GM21447 (cell line): ENCODE data around the gene PIK3C3.
"Not testable (repeated sequence)": the region's sequence is repeated elsewhere in the genome, so short reads cannot be mapped to it uniquely, and the experiment has no call there.

Experiments
- ATAC-seq: cut with Tn5 transposase; IDR thresholded peaks from one replicate; pipeline ENCODE4 v1.9.1; 2021; ENCODE audit not compliant: unreplicated experiment

Gene PIK3C3

GRCh38 chr18:42018831-42019230 is 63.8 kb downstream of the PIK3C3 start:
- ATAC-seq: no peak

- no peak for ATAC-seq
Measured at GRCh38 chr18:42024131-42024530, 69.1 kb downstream of the PIK3C3 start.

GRCh38 chr18:42025491-42025890 is 70.5 kb downstream of the PIK3C3 start:
- peak; percentile 24 for ATAC-seq

- peak; percentile 93 for ATAC-seq
Measured at GRCh38 chr18:42025974-42026625, 71.1 kb downstream of the PIK3C3 start.

- no peak for ATAC-seq
Measured at GRCh38 chr18:42028247-42028832, 73.3 kb downstream of the PIK3C3 start.

GRCh38 chr18:42029092-42029491 is 74.1 kb downstream of the PIK3C3 start:
- no peak for ATAC-seq

DNA sequence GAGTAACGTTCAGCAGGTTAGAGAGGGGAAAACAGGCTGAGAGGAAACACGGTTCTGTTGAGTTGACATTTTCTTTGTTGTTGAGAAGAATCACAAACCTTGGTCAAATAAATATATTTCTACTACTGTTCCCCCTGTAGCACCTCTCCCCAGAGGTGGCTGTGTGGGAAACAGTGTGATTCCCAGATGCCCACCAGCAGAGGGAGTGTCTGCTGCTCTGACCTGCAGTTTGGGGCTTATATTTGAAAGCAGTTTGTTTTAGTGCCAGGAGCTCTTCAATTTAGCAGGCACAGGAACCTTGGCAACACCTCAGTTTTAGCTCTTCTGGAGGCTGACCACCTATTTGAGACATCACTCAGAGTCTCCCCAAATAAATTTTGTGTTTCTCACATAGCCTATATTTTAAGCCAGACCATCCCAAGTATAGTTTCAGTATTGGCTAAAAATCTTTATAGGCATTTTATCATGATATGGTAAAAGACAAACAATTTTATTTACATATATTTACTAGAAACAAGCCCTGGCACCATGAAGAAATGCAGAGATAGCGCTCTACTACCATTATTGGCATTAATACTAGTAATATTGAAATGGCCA is 75.7 kb downstream of the PIK3C3 start:
- no peak for ATAC-seq

DNA sequence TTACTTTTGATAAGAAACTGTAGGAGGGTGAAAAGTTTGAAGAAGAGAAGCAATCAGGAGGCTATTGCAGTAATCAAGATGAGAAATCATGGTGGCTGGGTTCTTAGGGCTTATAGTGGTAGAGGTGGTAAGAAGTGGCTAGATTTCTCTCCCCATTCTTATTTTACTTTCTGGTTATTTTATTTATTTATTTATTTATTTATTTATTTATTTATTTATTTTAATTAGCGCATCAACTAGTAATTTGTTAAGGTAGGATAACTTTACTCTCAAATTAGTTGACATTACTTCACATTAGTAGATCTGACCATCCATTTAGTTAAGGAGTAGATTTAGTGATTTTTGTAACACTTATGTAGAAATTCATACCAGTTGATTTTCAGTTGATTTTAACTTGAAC is 77.4 kb downstream of the PIK3C3 start:
- ATAC-seq: no peak

DNA sequence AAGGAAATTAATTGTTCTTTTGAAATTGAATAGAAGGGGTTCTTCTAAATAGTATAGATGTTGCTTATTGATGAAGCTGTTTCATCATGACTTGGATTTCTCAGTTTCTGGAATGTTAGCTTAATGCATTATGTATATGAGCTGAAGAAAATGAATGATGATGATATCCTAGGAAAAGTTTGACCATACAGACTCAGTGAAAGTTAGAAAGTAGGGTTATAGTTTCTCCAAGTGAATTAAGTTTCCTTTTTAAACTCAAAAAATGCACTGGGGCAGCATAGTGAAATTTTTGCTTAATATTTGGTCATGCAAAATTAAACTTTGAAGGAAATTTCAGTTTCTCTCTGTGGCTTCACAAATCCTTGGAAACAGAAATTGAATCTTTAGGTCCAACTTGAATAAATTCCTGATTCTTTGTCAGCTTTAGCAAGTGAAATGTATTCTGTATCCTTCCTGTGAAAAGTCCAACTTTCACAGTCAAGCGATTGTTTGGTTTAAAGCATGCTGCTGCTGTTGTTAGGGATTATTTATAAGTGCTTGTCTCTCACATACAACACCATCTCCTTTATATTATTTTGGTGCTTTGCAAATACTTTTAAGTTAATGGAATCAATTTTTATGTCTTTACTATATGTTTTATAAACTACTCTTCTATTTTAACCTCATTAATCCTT is 78.2 kb downstream of the PIK3C3 start:
- no peak for ATAC-seq

- no peak for ATAC-seq
Measured at GRCh38 chr18:42038936-42039335, 83.9 kb downstream of the PIK3C3 start.

- ATAC-seq: no peak
Measured at GRCh38 chr18:42039396-42039795, 84.4 kb downstream of the PIK3C3 start.

DNA sequence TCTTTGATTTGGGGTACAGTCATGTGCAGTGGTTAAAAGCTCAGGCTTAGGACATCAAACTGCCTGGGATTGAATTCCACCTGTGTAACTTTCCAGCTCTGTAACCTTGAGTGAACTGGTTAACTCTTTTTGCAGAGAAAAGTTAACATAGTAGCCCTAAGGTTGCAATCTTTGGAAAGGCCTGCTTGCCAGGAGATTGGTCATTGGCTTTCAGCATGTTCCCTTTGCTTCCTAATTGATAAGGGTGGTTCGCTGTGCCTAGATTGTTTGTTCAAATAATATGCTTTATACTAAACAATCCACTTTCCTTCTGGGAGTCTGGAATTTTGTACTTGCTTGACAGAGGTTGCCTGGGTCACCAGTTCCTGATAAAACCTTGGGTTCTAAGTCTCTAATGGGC is 86.8 kb downstream of the PIK3C3 start:
- no peak for ATAC-seq

GRCh38 chr18:42045346-42045745 is 90.3 kb downstream of the PIK3C3 start:
- ATAC-seq: no peak

- no peak for ATAC-seq
Measured at GRCh38 chr18:42047721-42048120, 92.7 kb downstream of the PIK3C3 start.

DNA sequence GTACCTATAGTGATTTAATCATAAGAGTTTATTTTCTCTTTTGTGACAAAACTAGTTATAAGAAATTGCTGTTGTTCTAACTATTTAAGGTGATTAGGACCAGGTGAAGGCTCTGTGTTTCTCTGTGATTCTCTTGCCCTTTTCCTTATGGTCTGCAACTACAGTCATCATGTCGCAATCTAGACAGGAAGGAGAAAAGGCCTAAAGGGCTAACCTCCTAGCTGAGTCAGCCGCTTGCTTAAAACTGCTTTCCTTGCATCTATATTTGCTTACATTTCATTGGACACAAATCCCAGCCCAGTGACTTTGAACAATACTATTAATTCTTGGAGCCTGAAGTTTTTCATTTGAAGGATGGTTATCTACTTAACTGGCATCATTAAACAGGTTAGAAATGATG is 93.1 kb downstream of the PIK3C3 start:
- ATAC-seq: no peak

DNA sequence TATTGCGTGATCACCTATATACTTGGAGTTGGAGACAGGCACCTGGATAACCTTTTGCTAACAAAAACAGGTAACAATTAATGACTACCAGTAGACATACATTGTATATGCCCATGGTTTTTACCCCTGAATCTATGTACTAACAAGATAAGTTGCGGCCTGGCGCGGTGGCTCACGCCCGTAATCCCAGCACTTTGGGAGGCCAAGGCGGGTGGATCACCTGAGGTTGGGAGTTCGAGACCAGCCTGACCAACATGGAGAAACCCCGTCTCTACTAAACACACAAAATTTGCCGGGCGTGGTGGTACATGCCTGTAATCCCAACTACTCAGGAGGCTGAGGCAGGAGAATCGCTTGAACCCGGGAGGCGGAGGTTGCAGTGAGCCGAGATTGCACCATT is 94.5 kb downstream of the PIK3C3 start:
- ATAC-seq: not testable (repeated sequence)

DNA sequence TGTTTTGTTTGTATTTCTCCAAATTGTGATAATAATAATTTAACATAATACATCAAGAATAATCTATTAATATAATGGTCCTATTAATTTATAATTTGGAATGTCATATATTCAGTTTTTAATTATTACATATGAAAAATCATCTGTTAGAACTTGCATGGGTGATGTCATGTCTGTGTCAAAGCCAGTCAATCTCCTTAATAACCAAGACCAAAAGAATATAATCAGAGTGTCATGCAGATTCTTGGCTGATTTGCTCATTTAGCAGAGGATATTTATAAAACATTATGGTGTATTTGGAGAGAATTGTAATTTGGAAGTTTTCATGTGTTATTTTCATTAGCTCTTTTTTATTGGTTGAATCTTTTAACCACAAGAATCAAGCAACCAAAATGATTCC is 96.4 kb downstream of the PIK3C3 start:
- ATAC-seq: no peak

DNA sequence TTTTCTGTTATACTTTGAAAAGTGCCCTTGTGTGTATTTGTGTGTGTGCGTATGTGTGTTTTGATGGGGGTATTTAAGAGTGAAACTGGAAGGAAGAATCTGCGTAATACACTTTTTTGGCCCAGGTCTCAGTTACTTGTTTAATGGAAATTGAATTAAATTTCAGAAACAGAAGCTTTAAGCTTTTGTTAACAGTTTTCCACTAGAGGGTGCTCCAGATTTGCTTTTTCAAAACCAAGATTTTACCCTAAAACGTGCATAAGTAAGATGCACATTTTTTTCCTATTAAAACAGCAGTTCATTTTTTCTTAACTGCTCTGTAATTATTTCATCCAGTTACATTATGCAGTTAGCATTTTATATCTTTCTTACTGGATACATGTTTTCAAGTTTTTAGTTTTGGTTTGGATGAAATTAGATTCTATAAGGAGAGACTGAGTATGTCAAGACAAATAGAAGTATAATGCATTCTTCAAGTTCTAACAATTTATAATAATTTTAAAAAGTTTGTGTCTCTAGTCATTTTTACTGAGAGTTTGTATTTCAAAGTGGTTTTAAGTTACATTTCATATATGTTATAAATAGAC is 97.2 kb downstream of the PIK3C3 start:
- no peak for ATAC-seq

- ATAC-seq: peak; percentile 82
Measured at GRCh38 chr18:42053188-42053781, 98.3 kb downstream of the PIK3C3 start.

- ATAC-seq: no peak
Measured at GRCh38 chr18:42064109-42064508, 109.1 kb downstream of the PIK3C3 start.

DNA sequence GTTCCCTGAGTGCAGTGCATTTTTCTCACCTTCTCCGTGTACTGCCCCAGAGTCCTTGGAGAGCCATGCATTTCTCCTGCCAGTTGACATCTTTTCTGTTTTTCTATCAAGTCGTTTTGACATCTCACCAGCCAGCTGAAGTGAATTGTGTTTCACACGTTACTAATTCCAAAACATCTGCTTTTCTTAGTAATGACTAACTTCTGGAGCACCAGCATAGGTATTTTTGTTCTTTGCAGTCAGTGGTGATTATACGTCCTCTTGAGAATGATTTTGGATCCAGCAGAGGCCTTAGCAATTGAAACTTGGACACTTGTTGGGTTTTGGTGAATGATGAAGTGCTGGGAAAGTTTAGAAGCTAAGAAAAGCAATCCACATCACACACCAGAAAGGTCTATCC is 112.5 kb downstream of the PIK3C3 start:
- ATAC-seq: no peak
